Erythroblast (primary cell): Measurements from ENCODE around the gene TGM3.

Experiments used
- GATA1 ChIP-seq: IDR thresholded peaks from 2 replicates; pipeline ENCODE4 v1.6.1; 2011; ENCODE audit warnings: low read depth, mild to moderate bottlenecking, control low read depth, low read length, moderate library complexity
- POLR2A ChIP-seq: IDR thresholded peaks from 2 replicates; pipeline ENCODE4 v1.6.1; 2011; ENCODE audit warnings: mild to moderate bottlenecking, low read length

- TF ChIP-seq POLR2A (no peak), GATA1 (no peak)
Measured at GRCh38 chr20:2387580-2387979, 91.8 kb downstream of the TGM3 start.
